ENCODE data around the gene CDC42BPA.
"Not testable (repeated sequence)": the region's sequence is repeated elsewhere in the genome, so short reads cannot be mapped to it uniquely, and the experiment has no call there.

Gene CDC42BPA

DNA sequence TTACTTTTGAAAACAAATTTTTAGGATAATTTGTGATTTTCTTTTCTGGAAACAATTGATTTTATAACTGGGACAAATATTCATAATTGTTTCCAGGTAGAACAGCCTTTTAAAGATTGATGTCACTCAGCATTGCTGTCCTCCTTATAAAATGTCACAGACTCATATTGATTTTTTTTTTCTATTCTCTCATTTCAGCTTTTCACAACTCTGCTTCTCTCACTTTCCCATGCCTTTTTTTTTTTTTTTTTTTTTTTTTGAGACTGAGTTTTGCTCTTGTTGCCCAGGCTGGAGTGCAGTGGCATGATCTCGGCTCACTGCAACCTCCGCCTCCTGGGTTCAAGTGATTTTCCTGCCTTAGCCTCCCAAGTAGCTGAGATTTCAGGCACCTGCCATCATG is 33.9 kb upstream of the CDC42BPA start:
- not testable (repeated sequence) for H3K36me3 ChIP-seq (ENCODE audit: control insufficient read depth, insufficient read depth, low read length); H3K9me3 ChIP-seq (ENCODE audit: control insufficient read depth, low read length); H3K4me3 ChIP-seq (ENCODE audit: low read length); H3K4me1 ChIP-seq (ENCODE audit: control insufficient read depth, insufficient read depth, low read length); H3K27me3 ChIP-seq (ENCODE audit: control insufficient read depth, insufficient read depth, low read length); H3K9ac ChIP-seq (ENCODE audit: low read length)

GRCh38 chr1:227351443-227351842 is 33.2 kb upstream of the CDC42BPA start:
- H3K4me3 ChIP-seq (ENCODE audit: low read length): no peak overlapping the region
- H3K36me3 ChIP-seq (ENCODE audit: control insufficient read depth, insufficient read depth, low read length): no peaks in the 10 kb centered on the region
- H3K9me3 ChIP-seq (ENCODE audit: control insufficient read depth, low read length): no peaks in the 10 kb centered on the region
- no peaks in the 10 kb centered on the region for H3K27me3 ChIP-seq (ENCODE audit: control insufficient read depth, insufficient read depth, low read length)
- H3K9ac ChIP-seq (ENCODE audit: low read length): no peak overlapping the region
- H3K4me1 ChIP-seq (ENCODE audit: control insufficient read depth, insufficient read depth, low read length): peaks cover 1% of the 10 kb centered on the region

DNA sequence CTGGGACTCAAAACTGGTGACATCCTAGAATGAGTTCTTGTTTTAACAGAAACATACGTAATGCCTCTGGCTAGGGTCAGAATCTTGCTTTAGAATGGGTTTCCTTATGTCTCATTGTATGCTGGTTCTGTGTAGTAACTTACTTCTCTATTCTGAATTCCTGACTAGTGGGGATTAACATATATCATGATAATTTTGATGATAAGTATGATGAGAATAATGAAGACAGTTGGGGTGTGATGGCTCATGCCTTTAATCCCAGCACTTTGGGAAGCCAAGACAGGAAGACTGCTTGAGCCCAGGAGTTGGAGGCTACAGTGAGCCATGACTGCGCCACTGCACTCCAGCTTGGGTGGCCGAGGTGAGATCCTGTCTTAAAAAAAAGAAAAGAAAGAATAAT is 31.7 kb upstream of the CDC42BPA start:
- no peaks in the 10 kb centered on the region for H3K4me1 ChIP-seq (ENCODE audit: control insufficient read depth, insufficient read depth, low read length)
- H3K27me3 ChIP-seq (ENCODE audit: control insufficient read depth, insufficient read depth, low read length): no peaks in the 10 kb centered on the region
- no peak overlapping the region for H3K9ac ChIP-seq (ENCODE audit: low read length)
- H3K4me3 ChIP-seq (ENCODE audit: low read length): no peak overlapping the region
- no peaks in the 10 kb centered on the region for H3K9me3 ChIP-seq (ENCODE audit: control insufficient read depth, low read length)
- no peaks in the 10 kb centered on the region for H3K36me3 ChIP-seq (ENCODE audit: control insufficient read depth, insufficient read depth, low read length)

DNA sequence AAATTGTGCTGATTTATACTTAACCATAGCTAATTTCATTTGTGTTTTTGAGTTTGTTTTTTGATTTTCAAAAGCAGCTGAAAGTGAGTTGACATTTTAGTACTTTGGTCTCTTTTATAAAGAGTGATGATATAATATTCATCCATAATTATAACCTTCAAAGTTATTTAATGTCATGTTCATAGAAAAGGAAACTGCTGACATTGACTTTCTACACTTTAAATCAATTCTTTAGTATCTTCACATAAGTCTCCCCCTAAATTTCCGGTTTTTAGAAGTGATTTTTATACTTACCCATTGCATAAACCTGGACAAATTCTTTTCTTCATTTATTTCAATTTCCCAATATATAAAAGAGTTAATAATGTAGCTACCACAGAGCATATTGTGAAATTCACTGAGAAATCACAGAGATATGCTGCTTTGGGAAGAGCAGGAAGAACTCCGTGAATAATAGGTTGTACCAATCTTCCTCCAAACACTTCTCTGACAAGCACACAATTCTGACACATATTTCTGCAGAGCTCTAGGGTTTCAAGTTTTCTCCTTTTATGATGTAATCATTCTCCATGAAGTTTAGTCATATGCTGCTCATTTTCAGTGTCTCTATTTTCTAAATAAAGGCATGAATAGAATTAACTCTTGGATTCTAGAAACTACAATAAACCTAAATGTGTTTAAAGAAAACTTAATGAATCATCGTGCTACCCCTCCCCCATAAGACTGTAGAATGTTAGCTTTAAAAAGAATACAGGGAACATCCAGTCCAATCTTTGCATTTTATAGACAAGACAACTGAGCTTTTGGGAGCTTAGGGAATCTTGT is 25.6 kb upstream of the CDC42BPA start:
- H3K36me3 ChIP-seq (ENCODE audit: control insufficient read depth, insufficient read depth, low read length): no peaks in the 10 kb centered on the region
- no peaks in the 10 kb centered on the region for H3K9me3 ChIP-seq (ENCODE audit: control insufficient read depth, low read length)
- H3K4me3 ChIP-seq (ENCODE audit: low read length): no peak overlapping the region
- no peaks in the 10 kb centered on the region for H3K27me3 ChIP-seq (ENCODE audit: control insufficient read depth, insufficient read depth, low read length)
- no peak overlapping the region for H3K9ac ChIP-seq (ENCODE audit: low read length)
- H3K4me1 ChIP-seq (ENCODE audit: control insufficient read depth, insufficient read depth, low read length): no peaks in the 10 kb centered on the region

DNA sequence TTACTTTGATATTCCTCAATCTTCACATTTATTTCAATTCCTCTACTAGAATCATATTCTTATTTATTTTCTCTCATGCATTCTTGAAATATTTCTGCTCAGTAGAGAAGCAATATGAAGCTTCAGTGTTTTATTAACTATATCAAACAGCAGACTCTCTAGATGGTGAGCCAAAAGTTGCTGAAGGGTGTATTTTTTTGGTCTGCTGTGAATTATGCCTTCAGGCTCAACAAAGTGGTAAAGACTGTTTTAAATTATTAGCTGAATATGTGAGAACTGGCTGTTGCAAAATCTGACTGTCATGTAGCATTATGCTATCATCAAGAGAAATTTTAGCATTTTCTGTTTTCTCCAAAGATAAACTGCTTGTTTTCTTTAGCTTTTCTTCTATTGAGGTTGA is 24.9 kb upstream of the CDC42BPA start:
- no peaks in the 10 kb centered on the region for H3K4me1 ChIP-seq (ENCODE audit: control insufficient read depth, insufficient read depth, low read length)
- H3K4me3 ChIP-seq (ENCODE audit: low read length): no peak overlapping the region
- H3K9me3 ChIP-seq (ENCODE audit: control insufficient read depth, low read length): no peaks in the 10 kb centered on the region
- H3K36me3 ChIP-seq (ENCODE audit: control insufficient read depth, insufficient read depth, low read length): no peaks in the 10 kb centered on the region
- no peak overlapping the region for H3K9ac ChIP-seq (ENCODE audit: low read length)
- no peaks in the 10 kb centered on the region for H3K27me3 ChIP-seq (ENCODE audit: control insufficient read depth, insufficient read depth, low read length)

DNA sequence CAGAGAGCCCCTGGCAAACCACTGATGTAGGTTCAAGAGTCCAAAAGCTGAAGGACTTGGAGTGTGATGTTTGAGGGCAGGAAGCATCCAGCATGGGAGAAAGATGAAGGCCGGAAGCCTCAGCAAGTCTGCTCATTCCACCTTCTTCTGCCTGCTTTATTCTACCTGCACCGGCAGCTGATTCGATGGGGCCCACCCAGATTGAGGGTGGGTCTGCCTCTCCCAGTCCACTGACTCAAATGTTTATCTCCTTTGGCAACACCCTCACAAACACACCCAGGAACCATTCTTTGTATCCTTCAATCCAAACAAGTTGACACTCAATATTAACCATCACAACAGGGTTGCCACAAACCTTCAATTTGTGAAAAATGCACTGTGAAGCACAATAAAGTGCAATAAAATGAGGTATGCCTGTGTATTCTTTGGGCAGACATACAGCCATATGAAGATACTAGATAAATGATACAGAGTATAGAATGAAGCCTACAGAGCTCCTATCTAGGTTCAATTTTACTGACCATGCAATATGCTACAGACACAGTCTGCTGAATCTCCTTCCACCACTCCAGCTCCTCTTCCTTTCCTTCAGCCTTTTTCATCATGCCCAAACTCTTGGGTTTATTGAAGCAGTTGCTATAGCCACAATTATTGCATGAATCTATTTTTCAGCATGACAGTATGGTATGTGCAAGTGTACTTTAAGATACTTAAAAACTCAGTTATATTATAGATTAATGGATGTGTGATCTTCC is 24.0 kb upstream of the CDC42BPA start:
- no peaks in the 10 kb centered on the region for H3K9me3 ChIP-seq (ENCODE audit: control insufficient read depth, low read length)

GRCh38 chr1:227336136-227336535 is 17.8 kb upstream of the CDC42BPA start:
- H3K4me1 ChIP-seq (ENCODE audit: control insufficient read depth, insufficient read depth, low read length); H3K9ac ChIP-seq (ENCODE audit: low read length); H3K4me3 ChIP-seq (ENCODE audit: low read length); H3K9me3 ChIP-seq (ENCODE audit: control insufficient read depth, low read length); H3K27me3 ChIP-seq (ENCODE audit: control insufficient read depth, insufficient read depth, low read length); H3K36me3 ChIP-seq (ENCODE audit: control insufficient read depth, insufficient read depth, low read length): not testable (repeated sequence)

More for the DNA sequence above, 24.0 kb upstream of the CDC42BPA start:
- no peak overlapping the region for H3K9ac ChIP-seq (ENCODE audit: low read length)
- no peaks in the 10 kb centered on the region for H3K36me3 ChIP-seq (ENCODE audit: control insufficient read depth, insufficient read depth, low read length)
- no peaks in the 10 kb centered on the region for H3K4me1 ChIP-seq (ENCODE audit: control insufficient read depth, insufficient read depth, low read length)
- no peaks in the 10 kb centered on the region for H3K27me3 ChIP-seq (ENCODE audit: control insufficient read depth, insufficient read depth, low read length)
- no peak overlapping the region for H3K4me3 ChIP-seq (ENCODE audit: low read length)

- no peaks in the 10 kb centered on the region for H3K9me3 ChIP-seq (ENCODE audit: control insufficient read depth, low read length)
- H3K36me3 ChIP-seq (ENCODE audit: control insufficient read depth, insufficient read depth, low read length): no peaks in the 10 kb centered on the region
- no peaks in the 10 kb centered on the region for H3K27me3 ChIP-seq (ENCODE audit: control insufficient read depth, insufficient read depth, low read length)
- H3K9ac ChIP-seq (ENCODE audit: low read length): no peak overlapping the region
- no peak overlapping the region for H3K4me3 ChIP-seq (ENCODE audit: low read length)
- H3K4me1 ChIP-seq (ENCODE audit: control insufficient read depth, insufficient read depth, low read length): peaks cover 6% of the 10 kb centered on the region
Observed at GRCh38 chr1:227335242-227336020, 17.1 kb upstream of the CDC42BPA start.

DNA sequence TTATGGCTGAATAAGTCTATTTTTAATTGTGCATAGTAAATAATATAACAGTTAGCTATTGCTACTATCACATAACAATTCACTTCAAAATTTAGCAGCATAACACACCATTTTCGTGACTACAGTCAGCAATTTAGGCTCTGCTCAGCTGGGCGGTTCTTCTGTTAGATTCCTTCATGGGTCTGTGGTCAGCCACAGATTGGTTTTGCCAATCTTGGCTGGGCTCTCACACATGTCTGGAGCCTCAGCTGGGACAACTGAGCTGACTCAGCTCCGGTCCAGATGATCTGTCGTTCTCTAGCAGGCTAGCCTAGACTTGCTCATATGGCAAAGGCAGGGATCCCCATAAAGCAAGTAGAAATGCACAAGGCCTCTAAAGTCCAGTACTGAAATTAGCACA is 15.1 kb upstream of the CDC42BPA start:
- no peaks in the 10 kb centered on the region for H3K36me3 ChIP-seq (ENCODE audit: control insufficient read depth, insufficient read depth, low read length)

GRCh38 chr1:227330279-227331076 is 12.2 kb upstream of the CDC42BPA start:
- H3K9ac ChIP-seq (ENCODE audit: low read length): no peak overlapping the region
- H3K9me3 ChIP-seq (ENCODE audit: control insufficient read depth, low read length): no peaks in the 10 kb centered on the region
- peaks cover 3% of the 10 kb centered on the region for H3K4me1 ChIP-seq (ENCODE audit: control insufficient read depth, insufficient read depth, low read length)
- H3K27me3 ChIP-seq (ENCODE audit: control insufficient read depth, insufficient read depth, low read length): no peaks in the 10 kb centered on the region
- H3K36me3 ChIP-seq (ENCODE audit: control insufficient read depth, insufficient read depth, low read length): no peaks in the 10 kb centered on the region
- no peak overlapping the region for H3K4me3 ChIP-seq (ENCODE audit: low read length)

More for the DNA sequence above, 15.1 kb upstream of the CDC42BPA start:
- no peaks in the 10 kb centered on the region for H3K9me3 ChIP-seq (ENCODE audit: control insufficient read depth, low read length)
- no peak overlapping the region for H3K9ac ChIP-seq (ENCODE audit: low read length)
- peaks cover 6% of the 10 kb centered on the region for H3K4me1 ChIP-seq (ENCODE audit: control insufficient read depth, insufficient read depth, low read length)
- H3K4me3 ChIP-seq (ENCODE audit: low read length): no peak overlapping the region
- H3K27me3 ChIP-seq (ENCODE audit: control insufficient read depth, insufficient read depth, low read length): no peaks in the 10 kb centered on the region

GRCh38 chr1:227328405-227329019 is 10.2 kb upstream of the CDC42BPA start:
- no peaks in the 10 kb centered on the region for H3K27me3 ChIP-seq (ENCODE audit: control insufficient read depth, insufficient read depth, low read length)
- no peaks in the 10 kb centered on the region for H3K9me3 ChIP-seq (ENCODE audit: control insufficient read depth, low read length)
- H3K4me1 ChIP-seq (ENCODE audit: control insufficient read depth, insufficient read depth, low read length): peaks cover 5% of the 10 kb centered on the region
- H3K36me3 ChIP-seq (ENCODE audit: control insufficient read depth, insufficient read depth, low read length): no peaks in the 10 kb centered on the region
- H3K9ac ChIP-seq (ENCODE audit: low read length): no peak overlapping the region
- no peak overlapping the region for H3K4me3 ChIP-seq (ENCODE audit: low read length)

Measured in mucosa of stomach (tissue), 1 donor.